Fibroblast of the aortic adventitia (primary cell): Measurements from ENCODE around the gene NEK1. TPM values are rescaled to one million over a fixed set of nuclear protein-coding genes. Genes with fewer than 3 reads are reported as not detected.

ENCODE experiments used
- DNase-seq: peaks from one replicate; pipeline ENCODE4 v3.0.0-alpha.2; 2010; ENCODE audit warnings: low read depth
- H3K4me3 ChIP-seq: 2 replicates; pipeline ENCODE4 v1.5.1; 2011; ENCODE audit warnings: low read depth, mild to moderate bottlenecking, control low read depth, low read length, moderate library complexity
- CTCF ChIP-seq: IDR thresholded peaks from 2 replicates; pipeline ENCODE4 v1.5.1; 2011; ENCODE audit warnings: mild to moderate bottlenecking, low read length, control low read depth, inconsistent platforms; ENCODE audit not compliant: insufficient read depth
- total RNA-seq: library from RNA; depleted of rRNA; stranded (reverse); fragments of >200 nt; gene quantifications from 2 replicates; pipeline ENCODE4 v1.2.3, GENCODE V29; 2012; ENCODE audit warnings: low replicate concordance

NEK1 gene
- total RNA-seq, 1 donor: 18.2 TPM

GRCh38 chr4:169657470-169658107 lies 45.2 kb upstream of the NEK1 start:
- no peak for TF ChIP-seq CTCF
- no peak overlapping the region for H3K4me3 ChIP-seq

GRCh38 chr4:169655401-169655800 lies 43.0 kb upstream of the NEK1 start:
- DNase-seq: no peak
- no peak overlapping the region for H3K4me3 ChIP-seq
- TF ChIP-seq CTCF: no peak

More at GRCh38 chr4:169657470-169658107, 45.2 kb upstream of the NEK1 start:
- DNase-seq: no peak

- DNase-seq: no peak
- no peak overlapping the region for H3K4me3 ChIP-seq
- TF ChIP-seq CTCF: no peak
Measured at GRCh38 chr4:169652535-169652934, 40.2 kb upstream of the NEK1 start.

GRCh38 chr4:169650227-169650936 lies 38.0 kb upstream of the NEK1 start:
- no peak for DNase-seq
- no peak for TF ChIP-seq CTCF
- H3K4me3 ChIP-seq: no peak overlapping the region

DNA sequence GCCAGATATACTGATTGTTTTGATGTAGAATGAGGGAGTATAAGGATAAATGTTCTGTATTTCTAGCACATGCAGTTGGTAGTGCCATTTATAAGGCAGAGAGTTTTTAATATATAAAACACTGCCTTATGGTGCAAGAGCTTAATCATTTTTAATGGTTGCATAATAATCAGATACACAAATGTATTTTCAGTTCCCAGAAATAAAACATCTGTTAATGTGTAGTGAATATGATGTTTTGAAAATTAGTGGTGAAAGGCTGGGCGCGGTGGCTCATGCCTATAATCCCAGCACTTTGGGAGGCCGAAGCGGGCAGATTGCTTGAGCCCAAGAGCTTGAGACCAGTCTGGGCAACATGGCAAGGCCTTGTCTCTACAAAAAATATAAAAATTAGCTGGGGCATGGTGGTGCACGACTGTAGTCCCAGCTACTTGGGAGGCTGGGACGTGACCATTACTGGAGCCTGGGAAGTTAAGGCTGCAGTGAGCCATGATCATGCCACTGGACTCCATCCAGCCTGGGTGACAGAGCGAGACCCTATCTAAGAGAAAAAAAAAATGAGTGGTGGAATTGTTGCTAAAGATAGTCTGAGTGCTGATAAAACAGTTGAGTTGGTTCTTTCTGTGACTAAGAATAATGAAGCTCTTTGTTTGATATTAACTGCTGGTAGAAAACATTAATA lies 37.3 kb upstream of the NEK1 start:
- no peak for TF ChIP-seq CTCF

DNA sequence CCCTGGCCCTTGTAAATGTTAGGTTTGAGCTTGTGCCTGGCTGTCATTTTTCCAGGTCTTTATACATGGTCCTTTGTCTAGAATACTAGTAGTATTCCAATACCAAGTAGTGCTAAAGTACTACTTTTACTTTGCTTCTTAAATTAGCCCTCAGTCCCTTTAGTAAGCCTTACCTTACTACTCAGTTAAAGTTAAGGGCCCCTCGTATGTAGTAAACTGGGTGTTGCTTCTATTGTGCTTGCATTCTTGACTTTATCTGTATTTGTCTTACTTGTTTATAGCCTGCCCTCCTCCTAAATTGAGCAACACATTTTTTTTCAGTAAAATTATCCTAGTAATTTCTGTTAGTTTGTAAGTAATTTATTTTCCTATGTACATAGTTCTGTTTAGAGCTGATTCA lies 33.2 kb upstream of the NEK1 start:
- no peak for TF ChIP-seq CTCF
- no peak overlapping the region for H3K4me3 ChIP-seq

More for the DNA sequence above, 37.3 kb upstream of the NEK1 start:
- peak; percentile 48 for DNase-seq
- H3K4me3 ChIP-seq: no peak overlapping the region

More for the DNA sequence above, 33.2 kb upstream of the NEK1 start:
- DNase-seq: no peak
